HG02885 (cell line): ENCODE measurements around the gene TDRD1.

Experiments used
- ATAC-seq: cut with Tn5 transposase; IDR thresholded peaks from one replicate; pipeline ENCODE4 v1.9.1; 2021; ENCODE audit warnings: mild to moderate bottlenecking; ENCODE audit not compliant: unreplicated experiment, poor library complexity

The TDRD1 gene

DNA sequence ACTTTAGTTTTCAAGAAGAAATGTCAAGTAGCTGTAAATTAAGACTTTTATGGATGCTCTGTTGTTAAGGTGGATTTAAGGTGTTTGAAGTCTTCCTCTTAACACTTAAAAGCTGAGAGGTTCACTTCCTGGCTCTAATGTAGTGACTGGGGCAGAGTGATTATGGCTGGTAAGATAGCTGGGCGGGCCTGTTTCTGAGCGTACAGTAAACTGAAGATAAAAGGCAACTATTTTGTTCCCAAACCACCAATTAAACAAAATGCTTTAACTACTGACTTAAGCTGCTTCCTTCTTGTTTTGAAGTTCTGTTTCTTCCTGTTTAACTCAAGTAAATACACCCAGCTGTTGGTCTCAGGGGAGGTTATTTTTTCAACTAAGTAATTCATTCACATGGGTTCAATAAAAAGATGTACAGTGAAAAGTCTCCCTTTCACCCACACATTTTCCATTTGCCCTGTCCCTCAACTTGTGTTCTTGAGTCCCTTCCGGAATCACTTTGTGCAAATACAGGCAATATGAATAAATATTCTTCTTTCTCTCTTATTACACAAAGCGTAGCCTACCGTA, 79.2 kb downstream of the TDRD1 start:
- no peak for ATAC-seq

DNA sequence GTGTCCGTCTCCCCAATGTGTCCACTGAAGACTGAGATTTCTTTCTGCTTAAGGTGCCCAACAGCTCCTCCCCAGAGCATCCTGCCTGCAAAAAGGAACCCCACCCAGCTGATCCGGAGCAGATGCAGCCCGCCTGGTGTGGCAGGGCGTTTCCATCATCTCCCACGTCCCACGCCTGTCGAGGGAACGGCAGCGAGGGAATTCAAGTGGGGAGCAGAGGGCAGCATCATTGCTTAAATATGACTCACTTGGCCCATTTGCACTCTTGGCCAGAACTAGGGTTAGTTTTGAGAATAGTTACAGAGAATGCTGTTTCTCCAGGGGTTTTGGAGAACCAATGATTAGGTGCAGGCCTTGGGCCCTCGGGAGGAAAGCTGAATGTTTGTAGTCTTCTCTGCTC, 80.7 kb downstream of the TDRD1 start:
- no peak for ATAC-seq

DNA sequence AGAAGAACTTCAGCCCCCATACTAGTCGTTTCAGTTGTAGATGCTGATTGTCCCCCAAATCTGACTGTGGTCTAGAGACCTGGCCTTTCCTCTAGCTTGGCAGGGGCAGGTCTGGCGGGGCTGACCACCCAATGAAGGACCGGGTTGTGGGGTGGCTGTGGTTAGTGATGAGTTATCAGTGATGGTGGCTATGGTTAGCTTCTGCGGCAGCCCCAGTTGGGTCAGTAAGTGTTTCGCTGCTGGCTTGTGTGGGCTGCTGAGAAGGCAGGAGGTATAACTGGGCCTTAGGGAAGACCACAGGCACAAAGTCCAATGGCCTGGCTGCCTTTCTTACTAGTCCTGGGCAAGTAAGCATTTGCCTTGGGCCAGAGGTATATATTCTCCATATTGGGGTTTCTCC, 81.2 kb downstream of the TDRD1 start:
- no peak for ATAC-seq

DNA sequence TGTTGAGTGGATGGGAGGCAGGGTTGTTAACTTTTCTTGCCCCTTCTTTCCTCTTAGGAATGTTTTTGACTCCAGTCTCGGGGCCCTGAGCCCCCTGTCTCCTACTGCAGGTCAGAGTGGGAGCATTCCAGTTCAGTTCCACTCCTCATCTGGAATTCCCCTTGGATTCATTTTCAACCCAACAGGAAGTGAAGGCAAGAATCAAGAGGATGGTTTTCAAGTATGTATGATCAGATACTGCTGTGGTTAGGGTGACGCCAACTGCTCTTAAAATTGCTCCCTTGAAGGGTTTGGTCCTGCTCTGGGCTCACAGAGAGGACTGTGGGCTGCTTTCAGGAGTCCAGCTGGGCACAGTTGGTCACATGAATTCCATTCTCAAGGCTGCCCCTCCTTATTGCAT, 81.9 kb downstream of the TDRD1 start:
- ATAC-seq: peak; percentile 48

DNA sequence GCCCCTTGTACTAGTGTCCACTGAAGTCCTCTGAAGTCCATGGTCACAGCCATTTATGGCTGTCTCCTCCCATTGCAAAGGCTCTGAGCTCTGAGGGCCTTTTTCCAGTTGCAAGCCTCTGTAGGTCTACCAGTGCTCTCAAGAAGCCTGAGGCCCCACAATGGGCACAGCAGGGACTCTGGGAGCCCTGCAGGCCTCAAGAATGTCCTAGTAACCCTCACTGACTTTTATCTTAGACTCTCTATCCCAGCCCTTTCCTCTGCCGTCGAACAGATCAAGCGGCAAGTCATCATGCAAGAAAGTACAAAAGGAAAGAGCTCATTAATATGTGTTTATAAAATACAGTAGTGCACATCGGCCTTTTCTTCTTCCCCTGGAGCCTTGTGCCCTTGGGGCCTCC, 83.3 kb downstream of the TDRD1 start:
- ATAC-seq: no peak

DNA sequence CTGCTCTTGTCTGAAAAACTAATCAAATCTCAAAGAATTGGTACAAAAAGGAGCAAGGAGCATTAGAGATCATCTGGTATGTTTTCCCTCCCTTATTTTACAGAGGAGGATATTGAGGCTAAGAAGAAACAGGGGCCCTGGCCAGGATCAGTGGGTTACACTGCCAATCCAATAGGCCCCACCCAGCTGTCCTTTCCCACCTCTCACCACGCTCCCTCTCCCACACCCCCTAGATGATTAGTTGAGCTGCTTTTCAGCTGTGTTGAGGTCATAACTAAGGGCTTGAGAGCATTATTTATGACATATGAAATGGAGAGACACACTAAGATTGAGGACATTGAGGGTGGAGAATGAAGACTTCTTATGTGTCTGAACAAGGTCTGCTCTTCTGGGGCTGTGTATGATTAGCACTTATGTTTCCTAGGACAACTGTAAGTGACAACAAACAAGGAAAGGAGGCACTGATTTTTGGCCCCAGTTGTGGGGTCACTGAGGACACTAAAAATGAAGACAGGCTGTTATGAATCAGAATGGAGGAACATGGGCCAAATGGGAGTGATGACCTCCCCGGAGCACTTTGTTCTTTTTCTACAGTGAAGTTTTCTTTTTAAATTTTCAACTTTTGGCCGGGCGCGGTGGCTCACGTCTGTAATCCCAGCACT, 86.4 kb downstream of the TDRD1 start:
- ATAC-seq: no peak

DNA sequence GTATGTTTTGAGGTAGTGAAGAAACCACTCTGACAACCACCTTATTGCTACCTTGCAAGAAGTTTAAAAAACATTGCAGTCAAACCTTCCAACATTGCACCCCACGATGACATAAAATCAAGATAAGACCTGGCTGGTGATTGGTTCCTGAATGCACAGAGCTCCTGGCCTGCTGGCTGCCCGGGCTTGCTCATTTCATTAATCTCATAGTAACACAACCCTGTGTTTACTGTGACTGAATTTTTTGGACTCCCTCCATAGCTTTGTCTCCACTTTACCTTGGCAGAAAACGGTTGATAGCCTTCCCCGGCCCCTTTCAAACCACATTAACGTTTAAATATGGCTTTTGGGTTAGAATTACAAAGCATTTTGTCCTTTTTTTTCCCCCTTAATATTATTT, 87.4 kb downstream of the TDRD1 start:
- no peak for ATAC-seq

DNA sequence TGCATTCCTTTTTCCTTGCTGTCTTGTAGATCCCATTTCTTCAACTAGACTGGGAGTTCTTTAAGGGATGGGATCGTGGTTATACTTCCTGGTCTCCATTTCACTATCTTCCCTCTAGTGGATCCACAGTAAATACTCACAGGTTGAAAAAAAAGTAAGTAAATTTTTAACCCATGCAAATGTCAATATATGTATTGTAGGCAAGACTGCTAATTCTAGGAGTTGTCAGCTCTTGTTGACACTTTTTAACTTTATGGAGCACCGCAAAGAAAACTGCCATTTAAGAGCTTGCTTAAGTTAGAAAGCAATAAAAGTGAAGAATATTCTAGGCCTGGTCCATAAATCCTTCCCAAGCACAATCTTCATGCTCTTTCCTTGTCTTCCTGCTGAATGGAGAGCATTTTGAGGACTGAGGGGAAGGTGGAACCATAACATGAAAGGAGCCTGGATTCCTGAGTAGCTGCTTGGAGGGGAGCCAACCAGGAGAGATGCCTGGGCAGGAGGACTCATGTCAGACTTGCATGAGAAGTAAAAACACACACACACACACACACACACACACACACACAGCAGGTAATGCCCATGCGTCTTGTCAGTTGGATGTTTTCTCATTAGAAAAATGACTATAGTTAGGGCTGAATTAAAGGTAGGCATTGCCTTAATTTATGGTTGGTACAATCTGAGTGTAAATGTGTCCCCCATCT, 92.1 kb downstream of the TDRD1 start:
- no peak for ATAC-seq

DNA sequence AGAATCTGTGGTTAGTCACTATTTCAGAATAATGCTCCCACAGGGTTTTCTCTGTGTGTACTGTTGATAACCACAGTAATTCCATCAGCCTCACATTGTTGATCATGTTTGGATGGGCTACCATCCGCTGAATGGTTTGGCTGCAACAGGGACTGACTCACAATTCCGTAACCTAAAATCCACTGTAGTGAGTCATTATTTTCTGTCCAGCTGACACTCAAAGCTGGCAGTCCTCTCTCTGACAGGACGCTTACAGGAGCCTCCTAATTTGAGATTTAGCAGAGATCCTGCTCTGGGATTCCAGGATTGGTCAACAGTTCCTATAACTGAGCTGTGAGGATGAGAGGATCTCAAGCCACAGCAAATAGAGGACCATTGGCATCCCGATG, 92.6 kb downstream of the TDRD1 start:
- ATAC-seq: no peak

DNA sequence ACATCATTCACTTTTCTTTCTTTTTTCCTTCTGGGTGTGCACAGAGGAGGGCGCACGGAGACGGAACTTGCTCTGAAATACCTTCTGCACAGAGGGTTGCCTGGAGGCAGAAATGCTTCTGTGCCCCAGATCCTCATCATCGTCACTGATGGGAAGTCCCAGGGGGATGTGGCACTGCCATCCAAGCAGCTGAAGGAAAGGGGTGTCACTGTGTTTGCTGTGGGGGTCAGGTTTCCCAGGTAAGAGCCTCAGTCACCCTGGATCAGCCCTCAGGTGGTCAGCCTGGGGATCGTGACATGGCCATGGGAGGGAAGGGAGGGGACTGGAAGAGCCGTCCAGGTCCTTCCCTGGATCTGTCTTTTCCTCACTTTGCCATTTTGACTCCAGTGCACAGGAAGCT, 93.5 kb downstream of the TDRD1 start:
- no peak for ATAC-seq

DNA sequence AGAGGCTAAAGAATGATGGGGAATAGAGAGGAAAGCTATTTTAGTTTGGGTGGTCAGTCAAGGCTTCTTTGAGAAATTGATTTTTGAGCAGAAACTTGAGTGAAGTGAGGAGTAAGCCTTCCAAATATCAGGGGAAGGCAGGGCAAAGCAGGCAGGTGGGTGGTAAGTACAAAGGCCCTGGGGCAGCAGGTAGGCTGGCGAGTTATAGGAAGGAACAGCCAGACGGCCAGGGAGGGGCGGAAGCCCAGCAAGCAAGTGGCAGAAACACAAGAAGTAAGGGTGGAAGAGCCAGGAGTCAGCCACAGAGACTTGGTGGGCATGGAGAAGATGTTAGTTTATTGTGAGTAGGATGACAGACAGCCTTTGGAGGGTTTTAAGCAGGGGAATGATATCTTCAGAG, 94.8 kb downstream of the TDRD1 start:
- ATAC-seq: no peak

DNA sequence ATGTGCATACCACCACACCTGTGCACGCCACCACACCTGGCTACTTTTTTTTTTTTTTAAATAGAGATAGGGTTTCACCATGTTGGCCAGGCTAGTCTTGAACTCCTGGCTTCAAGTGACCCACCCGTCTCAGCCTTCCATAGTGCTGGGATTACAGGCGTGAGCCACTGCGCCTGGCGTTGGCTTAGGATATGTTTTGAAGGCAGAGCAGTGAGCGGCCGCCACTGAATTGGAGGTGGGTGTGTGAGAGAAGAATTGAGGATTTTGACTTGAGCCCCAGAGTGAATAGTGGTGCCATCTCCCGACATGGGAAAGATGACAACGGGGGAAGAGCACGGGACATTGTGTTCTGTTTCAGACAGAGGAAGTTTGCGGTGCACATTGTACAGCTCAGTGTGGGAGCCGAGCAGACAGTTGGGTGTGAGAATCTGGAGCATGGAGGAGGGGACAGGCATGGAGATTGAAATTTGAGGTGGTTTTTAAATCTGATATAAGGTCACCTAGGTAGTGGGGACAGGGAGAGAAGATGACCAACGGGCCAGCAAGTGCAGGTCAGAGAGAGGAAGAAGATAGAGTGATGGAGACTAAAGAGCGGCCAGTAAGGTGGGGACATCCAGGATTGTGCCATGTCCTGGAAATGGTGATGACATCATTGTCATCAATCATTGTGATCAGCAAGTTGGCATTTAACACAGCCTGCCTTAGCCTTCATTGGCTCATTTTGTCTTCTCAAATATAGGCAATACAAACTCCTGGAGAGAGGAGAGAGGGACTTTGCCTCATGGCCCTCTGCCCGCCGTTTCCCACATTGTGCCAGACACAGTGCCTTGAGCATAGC, 95.7 kb downstream of the TDRD1 start:
- ATAC-seq: no peak

DNA sequence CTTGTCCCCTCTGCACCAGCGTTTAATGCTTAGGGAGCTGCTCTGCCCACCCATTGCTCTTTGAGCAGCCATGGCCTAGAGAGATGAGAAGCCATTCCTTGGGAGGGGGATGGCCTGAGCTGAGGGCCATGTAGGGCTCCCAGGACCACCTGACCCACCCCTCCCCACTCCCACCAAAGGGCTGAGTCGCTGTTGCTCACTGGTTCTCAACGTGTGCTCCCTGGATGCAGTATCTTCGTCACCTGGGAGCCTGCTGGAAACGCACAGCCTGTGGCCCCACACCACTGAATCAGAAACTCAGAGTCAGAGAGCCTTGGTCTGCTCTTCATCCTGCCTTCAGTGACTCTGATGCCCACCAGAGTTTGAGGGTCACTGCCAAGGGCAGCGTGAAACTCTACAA, 96.9 kb downstream of the TDRD1 start:
- ATAC-seq: no peak

DNA sequence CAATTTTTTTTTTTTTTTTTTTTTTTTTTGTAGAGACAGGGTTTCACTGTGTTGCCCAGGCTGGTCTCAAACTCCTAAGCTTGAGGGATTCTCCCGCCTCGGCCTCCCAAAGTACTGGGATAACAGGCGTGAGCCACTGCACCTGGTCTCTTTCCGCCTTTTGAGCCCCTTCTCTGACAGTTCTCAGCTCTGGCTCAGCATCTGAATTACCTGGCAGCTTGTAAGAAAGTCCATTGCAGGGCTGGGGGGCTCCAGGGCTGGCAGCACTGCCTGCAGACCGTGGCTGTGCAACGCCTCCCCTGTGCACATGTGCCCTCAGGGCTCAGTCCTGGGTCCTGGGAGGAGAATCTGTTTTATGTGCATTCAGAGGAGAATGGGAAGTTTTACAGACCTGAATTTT, 97.5 kb downstream of the TDRD1 start:
- no peak for ATAC-seq

DNA sequence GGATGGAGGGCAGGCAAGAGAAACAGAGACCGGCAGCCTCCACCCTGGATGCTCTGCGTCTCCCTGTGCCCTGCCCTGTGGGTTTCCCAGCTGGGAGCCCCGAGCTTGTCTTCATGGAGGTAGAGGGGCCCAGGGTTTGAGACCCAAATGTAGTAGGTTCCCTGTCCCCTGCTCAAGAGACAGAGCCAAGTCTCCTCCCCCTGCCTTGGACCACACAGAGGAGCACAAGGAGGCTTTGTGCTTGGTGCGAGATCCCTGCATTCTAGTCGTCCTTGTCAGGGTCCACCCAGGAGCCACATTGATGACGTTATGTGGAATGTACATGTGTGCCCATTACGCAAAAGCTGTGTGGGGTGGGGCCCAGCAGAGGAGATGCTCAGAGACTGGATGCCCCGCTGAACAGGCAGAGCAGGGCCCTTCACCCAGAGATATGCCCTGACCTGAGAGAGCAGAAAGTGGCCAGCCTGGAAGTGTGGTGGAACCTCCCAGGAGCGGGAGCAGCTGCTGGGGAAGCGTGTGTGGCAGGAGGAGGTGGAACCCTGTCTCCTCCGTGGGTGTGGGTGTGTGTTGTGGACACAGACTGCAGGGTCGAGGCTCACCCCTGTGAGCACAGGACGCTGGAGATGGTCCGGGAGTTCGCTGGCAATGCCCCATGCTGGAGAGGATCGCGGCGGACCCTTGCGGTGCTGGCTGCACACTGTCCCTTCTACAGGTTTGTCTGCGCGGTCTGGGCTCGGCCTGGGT, 99.2 kb downstream of the TDRD1 start:
- no peak for ATAC-seq

DNA sequence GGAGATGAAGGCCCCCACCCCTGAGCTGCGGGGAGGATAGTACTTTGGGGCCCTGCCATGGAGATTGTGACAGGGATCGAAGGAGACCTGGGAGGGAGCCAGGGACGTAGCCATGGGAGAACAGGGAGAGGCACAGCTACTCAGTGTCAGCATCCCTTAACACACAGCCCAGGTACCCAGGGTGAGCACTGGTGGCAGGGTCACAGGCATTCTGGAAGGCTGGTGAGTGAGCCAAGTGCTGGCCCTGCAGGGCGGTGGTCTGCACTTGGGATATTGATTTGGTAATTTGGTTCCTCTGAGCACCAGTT, 99.7 kb downstream of the TDRD1 start:
- no peak for ATAC-seq

DNA sequence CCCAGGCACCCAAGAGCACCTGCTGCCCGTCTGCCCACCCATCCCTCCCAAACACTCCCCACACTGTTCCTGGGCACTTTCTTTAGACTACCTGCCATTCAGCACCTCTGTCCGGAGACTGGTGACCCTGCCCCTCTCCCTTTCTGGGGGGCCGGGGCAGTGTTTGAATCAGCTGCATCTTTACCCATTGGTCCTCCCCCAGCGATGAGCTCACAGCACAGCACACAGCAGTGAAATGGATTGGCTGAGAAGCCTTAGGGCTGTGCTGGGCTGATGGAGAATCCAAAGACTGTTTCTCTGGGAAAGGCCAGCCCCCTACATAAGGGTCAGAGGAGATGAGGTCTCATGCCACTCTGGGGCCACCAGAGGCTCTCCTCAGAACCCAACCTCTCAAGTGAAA, 100.1 kb downstream of the TDRD1 start:
- ATAC-seq: no peak

DNA sequence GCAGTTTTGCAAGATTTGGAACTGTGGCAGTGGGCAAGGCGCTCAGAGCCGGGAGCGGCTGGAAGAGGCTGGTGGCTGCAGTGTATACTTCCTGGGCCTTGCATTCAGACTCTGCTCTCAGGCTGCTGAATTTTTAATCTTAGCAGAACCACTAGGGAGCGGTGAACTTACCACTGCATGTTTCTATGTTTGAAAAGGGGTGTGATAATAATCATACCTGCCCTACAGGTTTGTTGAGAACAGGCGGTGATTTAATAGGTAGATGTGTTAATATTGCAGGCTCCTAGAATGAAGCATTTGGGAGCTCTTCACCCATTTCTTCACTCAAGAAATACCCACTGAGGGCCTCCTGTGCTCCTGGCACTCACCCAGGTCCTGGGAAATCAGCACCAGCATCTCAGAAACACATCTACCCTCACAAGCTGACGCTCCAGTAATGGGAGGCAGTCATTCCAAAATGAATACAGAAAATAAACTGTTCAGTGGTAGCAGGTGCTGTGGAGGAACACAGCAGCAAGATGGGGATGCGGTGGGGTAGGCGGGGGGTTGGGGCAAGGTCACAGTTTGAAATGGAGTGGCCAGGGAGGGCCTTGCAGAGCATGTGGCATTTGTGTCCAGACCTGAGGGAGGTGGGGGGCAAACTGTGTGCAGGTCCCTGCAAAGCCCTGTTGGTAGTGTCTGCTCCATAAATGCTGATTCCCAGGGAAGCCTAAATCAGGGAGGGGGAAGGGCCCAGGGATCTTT, 100.9 kb downstream of the TDRD1 start:
- no peak for ATAC-seq

DNA sequence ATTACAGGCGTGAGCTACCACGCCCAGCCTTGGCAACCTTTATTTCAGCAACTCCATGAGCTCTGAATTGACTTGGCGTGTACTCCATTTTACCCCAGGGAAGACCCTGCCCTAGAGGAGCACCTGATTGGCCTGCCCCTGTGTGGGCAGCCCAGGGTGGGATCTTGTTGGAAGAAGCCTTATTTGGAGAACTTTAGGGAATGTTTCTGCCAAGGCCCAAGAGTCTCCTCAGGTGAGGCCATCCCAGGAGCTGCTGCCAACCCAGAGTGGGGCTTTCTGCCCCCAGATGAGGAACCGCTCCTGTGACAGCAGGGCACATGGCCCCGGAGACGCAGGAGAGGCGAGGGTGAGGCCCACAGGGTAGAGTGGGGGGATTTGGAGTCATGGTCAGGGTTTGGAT, 101.9 kb downstream of the TDRD1 start:
- ATAC-seq: no peak

DNA sequence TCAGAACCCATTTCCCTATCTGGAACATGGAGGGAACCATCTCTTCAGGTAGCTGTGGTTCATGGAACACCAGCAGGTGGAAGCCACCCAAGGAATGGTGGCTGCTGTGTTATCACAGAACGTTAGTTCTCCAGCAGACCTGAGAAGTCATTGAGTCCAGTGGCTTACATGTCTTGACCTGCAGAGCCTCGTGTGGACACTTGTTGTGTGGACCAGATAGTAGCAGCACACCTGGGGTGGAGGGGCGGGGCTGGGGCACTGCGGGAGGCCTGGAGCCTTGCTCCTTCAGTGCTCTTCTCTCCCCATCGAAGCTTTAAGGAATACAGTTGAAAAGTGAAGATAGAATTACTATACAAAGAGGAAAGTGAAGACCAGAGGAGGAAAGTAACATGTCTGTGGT, 102.3 kb downstream of the TDRD1 start:
- no peak for ATAC-seq
